Measurements from ENCODE around the gene TRIM73.
"Not testable (repeated sequence)": the region's sequence is repeated elsewhere in the genome, so short reads cannot be mapped to it uniquely, and the experiment has no call there.

DNA sequence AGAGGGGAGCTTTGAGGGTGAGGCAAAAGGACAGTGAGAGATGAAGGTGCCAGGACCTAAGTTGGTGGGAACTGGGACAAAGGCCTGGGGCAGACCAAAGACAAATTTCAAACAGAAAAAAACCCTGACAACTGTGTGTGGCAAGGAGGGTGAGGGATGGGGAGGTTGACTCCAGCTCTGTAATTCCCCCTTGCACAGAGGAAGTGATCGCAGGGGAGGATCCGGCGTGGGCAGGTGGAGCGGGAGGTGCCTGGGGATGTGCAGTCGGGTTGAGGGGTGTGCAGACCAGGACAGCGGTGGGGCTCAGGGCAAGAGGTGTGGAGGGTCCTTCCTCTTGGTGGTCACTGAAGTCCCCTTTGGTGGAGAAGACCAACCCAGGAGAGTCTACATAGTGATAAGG is 5.1 kb downstream of the TRIM73 start:
- TF ChIP-seq, protein P1, sequence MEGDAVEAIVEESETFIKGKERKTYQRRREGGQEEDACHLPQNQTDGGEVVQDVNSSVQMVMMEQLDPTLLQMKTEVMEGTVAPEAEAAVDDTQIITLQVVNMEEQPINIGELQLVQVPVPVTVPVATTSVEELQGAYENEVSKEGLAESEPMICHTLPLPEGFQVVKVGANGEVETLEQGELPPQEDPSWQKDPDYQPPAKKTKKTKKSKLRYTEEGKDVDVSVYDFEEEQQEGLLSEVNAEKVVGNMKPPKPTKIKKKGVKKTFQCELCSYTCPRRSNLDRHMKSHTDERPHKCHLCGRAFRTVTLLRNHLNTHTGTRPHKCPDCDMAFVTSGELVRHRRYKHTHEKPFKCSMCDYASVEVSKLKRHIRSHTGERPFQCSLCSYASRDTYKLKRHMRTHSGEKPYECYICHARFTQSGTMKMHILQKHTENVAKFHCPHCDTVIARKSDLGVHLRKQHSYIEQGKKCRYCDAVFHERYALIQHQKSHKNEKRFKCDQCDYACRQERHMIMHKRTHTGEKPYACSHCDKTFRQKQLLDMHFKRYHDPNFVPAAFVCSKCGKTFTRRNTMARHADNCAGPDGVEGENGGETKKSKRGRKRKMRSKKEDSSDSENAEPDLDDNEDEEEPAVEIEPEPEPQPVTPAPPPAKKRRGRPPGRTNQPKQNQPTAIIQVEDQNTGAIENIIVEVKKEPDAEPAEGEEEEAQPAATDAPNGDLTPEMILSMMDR (conservative IDR thresholded peaks at IDR 0.05; ENCODE audit: low read length), result not testable (repeated sequence)
- not testable (repeated sequence) for TF ChIP-seq EZH2phosphoT487 (IDR thresholded peaks at IDR 0.05; ENCODE audit: borderline replicate concordance)
